Gastrocnemius medialis (tissue), 4 donors: ENCODE measurements around the gene IQSEC1.

Experiments used
- CTCF ChIP-seq, 5 experiments: fragments of 450-650 bp in 3 of 5; fragments of 200-600 bp in 2 of 5; sonication (generic) in 2 of 5; IDR thresholded peaks in 4 of 5; conservative IDR thresholded peaks in 1 of 5; 1 replicate in 4 of 5; 2 replicates in 1 of 5; pipeline ENCODE4 v1.5.1; 2016 to 2019; ENCODE audit warnings: antibody characterized with exemption in 5 of 5, mild to moderate bottlenecking in 3 of 5, moderate library complexity in 3 of 5
- POLR2A ChIP-seq, 2 donors: fragments of 450-650 bp; IDR thresholded peaks; one replicate each; pipeline ENCODE4 v1.6.1; 2017; ENCODE audit warnings: antibody characterized with exemption in 2 of 2, mild to moderate bottlenecking in 2 of 2, moderate library complexity in 2 of 2

- no peak for TF ChIP-seq CTCF (IDR thresholded peaks at IDR 0.05 in 4 of 5, conservative IDR thresholded peaks at IDR 0.05 in 1 of 5)
- no peak for TF ChIP-seq POLR2A (IDR thresholded peaks at IDR 0.05)
Observed at GRCh38 chr3:13041113-13041776, 32.0 kb downstream of the IQSEC1 start.
